GM21526 (cell line): ENCODE data around the gene FZR1.
"Not testable (repeated sequence)": the region's sequence is repeated elsewhere in the genome, so short reads cannot be mapped to it uniquely, and the experiment has no call there.

Source experiments
- ATAC-seq: cut with Tn5 transposase; IDR thresholded peaks from one replicate; pipeline ENCODE4 v1.9.1; 2021; ENCODE audit warnings: moderate library complexity; ENCODE audit not compliant: unreplicated experiment, low FRiP score

FZR1 gene

DNA sequence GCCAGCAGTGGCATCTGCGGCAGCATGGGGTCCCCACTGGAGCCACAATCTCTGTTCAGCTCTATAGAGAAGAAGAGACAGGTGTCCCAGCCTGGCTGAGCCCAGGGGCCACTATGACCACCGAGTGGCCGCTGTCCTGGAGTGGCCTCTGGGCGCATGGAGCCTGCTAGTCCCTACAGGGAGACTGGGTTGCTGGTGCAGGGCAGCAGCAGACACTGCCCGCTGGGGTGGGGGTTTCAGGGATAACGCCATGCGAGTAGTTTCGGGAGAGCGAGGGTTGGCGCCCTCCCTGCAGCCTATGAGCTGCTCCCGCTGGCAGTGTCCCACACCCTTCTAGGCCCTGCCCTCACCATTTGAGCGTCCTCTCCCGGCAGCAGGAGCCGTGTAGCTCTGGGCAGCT is 22.0 kb downstream of the FZR1 start:
- ATAC-seq, result no peak

DNA sequence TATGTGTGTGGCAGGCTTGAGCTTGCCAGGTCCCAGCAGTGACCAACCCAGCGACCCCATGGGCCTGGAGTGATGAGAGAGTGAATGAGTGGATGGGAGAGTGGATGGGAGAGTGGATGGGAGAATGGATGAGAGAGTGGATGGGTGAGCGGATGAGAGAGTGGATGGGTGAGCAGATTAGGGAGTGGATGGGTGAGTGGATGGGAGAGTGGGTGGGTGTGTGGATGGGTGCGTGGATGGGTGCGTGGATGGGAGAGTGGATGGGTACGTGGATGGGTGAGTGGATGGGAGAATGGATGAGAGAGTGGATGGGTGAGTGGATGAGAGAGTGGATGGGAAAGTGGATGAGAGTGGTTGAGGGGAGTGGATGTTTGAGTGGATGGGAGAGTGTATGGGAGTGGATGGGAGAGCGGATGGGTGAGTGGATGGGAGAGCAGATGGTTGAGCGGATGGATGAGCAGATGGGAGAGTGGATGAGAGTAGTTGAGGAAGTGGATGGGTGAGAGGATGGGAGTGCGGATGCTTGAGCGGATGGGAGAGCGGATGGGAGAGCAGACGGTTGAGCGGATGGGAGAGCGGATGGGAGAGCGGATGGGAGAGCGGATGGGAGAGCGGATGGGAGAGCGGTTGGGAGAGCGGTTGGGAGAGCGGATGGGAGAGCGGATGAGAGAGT is 22.6 kb downstream of the FZR1 start:
- ATAC-seq, result no peak

DNA sequence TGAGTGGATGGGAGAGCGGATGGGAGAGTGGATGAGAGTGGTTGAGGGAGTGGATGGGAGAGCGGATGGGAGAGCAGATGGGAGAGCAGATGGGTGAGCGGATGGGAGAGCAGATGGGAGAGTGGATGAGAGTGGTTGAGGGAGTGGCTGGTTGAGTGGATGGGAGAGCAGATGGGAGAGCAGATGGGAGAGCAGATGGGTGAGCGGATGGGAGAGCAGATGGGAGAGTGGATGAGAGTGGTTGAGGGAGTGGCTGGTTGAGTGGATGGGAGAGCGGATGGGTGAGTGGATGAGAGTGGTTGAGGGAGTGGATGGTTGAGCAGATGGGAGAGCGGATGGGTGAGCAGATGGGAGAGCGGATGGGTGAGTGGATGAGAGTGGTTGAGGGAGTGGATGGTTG is 23.2 kb downstream of the FZR1 start:
- ATAC-seq, result not testable (repeated sequence)

DNA sequence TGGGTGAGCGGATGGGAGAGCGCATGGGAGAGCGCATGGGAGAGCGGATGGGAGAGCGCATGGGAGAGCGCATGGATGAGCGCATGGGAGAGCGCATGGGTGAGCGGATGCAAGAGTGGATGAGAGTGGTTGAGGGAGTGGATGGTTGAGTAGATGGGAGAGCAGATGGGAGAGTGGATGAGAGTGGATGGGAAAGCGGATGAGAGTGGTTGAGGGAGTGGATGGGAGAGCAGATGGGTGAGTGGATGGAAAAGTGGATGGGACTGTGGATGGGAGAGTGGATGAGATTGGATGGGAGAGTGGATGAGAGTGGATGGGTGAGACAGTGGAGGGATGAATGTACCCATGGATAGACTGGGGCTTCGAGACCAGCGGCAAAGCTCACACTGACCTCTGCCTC is 24.3 kb downstream of the FZR1 start:
- no peak for ATAC-seq

DNA sequence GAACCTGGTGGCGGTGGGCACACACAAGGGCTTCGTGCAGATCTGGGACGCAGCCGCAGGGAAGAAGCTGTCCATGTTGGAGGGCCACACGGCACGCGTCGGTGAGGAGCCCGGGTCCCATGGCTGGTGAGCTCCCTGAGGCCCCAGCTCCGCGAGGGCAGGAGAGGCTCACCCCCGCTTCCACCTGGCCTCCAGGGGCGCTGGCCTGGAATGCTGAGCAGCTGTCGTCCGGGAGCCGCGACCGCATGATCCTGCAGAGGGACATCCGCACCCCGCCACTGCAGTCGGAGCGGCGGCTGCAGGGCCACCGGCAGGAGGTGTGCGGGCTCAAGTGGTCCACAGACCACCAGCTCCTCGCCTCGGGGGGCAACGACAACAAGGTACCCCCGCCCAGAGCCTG is 25.6 kb downstream of the FZR1 start:
- no peak for ATAC-seq

DNA sequence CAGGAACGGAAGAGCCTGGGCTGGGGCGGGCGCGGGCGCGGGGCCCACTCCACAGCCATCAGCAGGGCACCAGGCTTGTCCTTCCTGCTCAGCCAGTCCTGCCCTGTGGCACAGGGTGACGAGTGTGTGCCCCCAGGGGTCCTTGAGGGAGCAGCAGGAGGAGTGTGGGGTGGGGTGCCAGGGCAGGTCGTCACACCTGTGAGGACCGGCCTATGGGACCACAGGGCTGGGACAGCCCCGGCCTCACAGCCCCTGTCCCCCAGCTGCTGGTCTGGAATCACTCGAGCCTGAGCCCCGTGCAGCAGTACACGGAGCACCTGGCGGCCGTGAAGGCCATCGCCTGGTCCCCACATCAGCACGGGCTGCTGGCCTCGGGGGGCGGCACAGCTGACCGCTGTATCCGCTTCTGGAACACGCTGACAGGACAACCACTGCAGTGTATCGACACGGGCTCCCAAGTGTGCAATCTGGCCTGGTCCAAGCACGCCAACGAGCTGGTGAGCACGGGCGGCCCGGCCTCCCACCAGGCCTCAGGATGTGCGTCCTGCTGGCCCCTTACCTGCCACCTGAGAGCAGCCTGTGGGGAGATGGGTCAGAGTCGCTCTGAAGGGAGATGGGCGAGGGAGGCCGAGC is 26.2 kb downstream of the FZR1 start:
- no peak for ATAC-seq

DNA sequence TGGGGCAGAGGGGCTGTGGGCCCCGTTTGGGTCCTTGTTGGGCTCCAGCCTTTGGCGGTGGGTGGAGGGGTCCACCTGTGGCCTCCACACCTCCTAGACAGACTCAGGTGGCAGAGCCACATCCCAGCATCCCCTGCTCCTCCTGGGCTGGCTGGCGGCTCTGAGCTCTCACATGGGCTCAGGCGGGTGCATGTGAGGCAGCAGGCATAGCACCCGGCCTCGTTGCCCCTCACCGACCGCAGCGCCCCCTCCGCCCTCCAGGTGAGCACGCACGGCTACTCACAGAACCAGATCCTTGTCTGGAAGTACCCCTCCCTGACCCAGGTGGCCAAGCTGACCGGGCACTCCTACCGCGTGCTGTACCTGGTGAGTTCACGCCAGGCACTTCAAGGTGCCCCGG is 26.9 kb downstream of the FZR1 start:
- ATAC-seq, result no peak

DNA sequence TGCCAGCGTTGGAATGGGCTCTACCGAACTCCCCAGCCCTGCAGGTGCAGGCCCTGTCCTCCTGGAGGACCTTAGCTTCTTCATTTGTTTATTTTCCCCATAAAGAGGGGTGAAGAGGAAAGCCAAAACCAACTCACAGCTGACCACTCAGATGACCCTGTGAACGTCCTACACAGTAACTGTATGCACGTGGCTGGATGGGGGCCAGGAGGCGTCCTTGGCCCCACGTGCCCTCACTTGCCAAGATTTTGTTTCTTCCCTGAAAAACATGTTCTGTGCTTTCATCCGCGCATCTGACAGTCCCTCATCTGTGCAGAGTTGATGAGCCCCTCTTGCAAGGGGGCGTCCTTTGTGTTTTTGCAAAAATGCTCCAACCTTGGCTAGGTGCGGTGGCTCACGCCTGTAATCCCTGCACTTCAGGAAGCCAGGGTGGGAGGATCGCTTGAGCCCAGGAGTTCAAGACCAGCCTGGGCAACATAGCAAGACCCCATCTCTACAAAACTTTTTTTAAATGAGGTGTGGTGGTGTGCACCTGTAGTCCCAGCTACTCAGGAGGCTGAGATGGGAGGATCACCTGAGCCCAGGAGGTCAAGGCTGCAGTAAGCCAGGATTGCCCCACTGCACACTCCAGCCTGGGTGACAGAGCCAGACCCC is 27.6 kb downstream of the FZR1 start:
- ATAC-seq, result no peak

DNA sequence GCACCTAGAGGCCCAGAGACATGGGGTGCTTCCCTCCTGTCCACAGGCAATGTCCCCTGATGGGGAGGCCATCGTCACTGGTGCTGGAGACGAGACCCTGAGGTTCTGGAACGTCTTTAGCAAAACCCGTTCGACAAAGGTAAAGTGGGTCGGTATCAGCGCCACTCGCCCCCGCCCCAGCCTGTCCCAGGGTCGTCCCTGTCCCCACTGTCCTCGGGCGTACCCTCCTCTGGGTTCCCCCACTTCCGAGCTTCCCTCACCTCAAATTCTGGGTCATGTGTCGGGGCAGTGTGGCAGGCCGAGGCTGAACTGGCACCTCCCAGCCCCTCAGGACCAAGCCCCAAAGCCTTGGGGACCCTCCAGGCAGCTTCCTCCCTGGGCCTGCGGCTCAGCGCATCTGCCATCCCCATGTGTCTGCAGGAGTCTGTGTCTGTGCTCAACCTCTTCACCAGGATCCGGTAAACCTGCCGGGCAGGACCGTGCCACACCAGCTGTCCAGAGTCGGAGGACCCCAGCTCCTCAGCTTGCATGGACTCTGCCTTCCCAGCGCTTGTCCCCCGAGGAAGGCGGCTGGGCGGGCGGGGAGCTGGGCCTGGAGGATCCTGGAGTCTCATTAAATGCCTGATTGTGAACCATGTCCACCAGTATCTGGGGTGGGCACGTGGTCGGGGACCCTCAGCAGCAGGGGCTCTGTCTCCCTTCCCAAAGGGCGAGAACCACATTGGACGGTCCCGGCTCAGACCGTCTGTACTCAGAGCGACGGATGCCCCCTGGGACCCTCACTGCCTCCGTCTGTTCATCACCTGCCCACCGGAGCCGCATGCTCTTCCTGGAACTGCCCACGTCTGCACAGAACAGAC is 28.5 kb downstream of the FZR1 start:
- ATAC-seq, result no peak

DNA sequence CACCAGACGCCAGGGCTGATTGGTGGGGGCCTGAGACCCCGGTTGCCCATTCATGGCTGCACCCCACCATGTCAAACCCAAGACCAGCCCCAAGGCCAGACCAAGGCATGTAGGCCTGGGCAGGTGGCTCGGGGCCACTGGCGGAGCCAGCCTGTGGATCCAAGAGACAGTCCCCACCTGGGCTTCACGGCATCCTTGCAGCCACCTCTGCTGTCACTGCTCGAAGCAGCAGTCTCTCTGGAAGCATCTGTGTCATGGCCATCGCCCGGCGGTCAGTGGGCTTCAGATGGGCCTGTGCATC is 29.1 kb downstream of the FZR1 start:
- ATAC-seq, result no peak

DNA sequence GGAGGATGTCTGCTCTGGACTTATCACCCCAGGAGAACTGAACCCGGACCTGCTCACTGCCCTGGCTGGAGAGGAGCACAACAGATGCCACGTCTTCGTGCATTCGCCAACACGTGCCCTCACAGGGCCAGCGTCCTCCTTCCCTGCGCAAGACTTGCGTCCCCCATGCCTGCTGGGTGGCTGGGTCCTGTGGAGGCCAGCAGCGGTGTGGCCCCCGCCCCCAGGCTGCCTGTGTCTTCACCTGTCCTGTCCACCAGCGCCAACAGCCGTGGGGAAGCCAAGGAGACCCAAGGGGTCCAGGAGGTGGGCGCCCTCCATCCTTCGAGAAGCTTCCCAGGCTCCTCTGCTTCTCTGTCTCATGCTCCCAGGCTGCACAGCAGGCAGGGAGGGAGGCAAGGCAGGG is 29.5 kb downstream of the FZR1 start:
- no peak for ATAC-seq

DNA sequence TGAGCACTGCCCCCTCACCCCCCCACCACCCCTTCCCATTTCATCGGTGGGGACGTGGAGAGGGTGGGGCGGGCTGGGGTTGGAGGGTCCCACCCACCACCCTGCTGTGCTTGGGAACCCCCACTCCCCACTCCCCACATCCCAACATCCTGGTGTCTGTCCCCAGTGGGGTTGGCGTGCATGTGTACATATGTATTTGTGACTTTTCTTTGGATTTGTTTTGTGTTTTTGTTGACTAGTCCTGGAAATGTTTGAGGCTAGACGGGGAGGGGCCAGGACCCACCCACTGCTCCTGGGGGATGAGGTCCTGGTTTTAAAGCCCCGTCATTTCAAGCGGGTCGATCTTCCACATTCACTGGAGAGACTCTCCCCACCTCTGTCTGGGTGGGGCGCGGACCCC is 29.9 kb downstream of the FZR1 start:
- ATAC-seq, result no peak

DNA sequence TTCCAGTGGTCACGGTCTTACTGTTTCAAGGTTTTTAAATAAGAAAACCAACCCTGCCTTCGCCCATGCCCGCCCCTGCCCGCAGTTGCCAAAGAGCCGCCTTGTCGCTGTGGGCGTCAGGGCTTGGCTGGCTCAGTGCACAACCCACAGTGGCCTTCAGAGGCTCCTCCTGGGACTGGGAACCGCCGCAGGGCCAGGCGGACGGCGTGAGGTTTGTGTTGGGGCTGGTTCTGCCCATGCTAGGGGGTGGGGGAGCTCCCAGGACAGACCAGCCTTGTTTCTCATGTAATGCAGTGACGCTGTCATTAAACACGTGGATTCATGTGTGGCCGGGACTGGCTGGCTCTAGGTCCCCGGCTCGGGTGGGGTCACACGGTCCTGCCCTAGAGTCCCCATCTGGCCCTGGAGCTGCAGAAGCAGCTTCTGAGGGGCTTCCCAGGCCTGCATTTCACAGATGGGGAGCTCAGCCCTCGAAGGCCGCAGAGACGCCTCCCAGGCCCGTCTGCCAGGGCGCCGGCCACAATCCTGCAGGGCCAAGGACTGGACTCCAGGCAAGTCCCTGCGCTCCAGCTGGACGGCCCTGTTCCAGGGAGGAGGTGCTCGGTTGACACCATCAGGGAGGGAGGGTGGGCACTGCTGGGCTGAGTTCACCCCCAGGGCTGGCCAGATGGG is 30.5 kb downstream of the FZR1 start:
- ATAC-seq, result no peak

DNA sequence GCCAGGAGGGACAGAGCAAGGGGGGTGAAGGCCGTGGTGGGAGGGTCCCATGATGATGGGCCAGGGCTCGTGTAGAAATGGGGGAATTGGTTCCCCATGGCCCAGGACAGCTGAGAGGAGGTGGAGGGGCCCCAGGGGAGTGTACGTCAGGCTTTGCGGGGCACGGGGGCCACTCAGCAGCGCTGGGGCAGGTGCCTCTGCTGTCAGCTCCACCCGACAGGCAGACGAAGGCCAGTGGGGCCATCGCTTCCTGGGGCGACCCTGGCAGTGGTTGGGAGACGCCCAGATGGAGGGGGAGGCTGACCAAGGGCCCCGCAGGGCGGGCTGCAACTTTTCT is 31.0 kb downstream of the FZR1 start:
- no peak for ATAC-seq

DNA sequence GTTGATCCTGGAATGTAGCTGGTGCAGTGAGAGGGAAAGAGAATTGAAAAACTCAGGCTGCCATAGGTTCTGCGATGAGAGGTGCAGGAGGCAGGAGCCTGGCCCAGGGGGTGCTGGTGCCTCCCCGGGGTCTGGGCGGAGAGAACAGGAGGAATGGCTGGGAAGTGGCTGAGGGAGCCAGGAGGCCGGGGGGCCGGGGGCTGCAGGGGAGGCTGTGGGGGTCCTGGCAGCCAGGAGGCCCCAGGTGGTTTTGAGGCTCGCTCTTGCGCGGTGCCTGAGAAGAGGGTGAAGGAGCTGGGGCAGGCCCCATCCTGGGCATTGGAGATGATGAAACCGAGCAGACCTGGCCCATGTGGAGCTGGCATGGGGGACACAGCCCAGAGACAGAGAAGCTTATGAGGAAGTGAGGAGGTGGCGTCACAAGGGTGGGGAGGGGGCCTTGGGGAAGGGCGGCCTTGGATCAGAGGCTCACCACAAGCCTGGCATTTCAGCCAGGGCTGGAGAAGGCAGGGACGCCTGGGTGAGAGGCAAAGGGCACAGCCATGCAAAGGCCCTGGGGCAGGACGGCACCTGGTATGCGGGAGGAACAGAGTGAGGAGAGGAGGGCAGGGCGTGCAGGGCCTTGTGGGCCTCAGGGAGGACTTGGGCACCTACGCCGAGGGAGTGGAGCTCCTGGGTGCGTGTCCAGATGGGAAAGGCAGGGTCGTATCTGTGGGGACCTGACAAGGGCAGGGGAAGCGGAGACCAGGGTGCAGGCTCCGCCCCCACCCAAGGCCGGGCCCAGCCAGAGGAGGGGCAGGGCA is 31.5 kb downstream of the FZR1 start:
- no peak for ATAC-seq

DNA sequence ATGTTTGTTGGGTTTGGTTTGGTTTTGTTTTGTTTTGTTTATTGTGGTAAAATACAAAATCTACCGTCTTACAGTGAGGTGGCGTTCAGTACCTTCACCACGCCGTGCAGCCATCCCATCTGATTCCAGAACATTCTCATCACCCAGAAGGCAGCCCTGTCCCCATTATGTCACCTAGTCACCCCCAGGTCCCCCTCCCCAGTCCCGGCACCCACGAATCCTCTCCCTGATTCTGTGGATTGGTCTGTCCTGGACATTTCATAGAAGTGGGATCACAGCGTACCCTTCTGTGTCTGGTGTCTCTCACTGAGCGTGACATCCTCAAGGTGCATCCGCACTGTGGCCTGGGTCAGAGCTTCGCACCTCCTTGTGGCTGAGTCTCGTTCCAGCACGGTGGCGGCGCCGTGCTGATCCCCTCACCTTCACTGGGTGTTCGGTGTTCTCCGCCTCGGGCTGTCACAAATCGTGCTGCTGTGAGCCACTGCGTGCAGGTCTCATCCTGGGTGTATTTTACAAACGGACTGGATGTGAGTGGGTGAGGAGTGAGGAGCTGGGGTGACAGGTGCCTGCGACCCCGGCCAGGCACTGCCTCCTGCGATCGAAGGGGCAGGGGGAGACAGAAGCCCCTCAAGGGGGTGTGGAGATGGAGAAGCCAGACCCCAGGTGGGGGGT is 32.3 kb downstream of the FZR1 start:
- ATAC-seq, result no peak

DNA sequence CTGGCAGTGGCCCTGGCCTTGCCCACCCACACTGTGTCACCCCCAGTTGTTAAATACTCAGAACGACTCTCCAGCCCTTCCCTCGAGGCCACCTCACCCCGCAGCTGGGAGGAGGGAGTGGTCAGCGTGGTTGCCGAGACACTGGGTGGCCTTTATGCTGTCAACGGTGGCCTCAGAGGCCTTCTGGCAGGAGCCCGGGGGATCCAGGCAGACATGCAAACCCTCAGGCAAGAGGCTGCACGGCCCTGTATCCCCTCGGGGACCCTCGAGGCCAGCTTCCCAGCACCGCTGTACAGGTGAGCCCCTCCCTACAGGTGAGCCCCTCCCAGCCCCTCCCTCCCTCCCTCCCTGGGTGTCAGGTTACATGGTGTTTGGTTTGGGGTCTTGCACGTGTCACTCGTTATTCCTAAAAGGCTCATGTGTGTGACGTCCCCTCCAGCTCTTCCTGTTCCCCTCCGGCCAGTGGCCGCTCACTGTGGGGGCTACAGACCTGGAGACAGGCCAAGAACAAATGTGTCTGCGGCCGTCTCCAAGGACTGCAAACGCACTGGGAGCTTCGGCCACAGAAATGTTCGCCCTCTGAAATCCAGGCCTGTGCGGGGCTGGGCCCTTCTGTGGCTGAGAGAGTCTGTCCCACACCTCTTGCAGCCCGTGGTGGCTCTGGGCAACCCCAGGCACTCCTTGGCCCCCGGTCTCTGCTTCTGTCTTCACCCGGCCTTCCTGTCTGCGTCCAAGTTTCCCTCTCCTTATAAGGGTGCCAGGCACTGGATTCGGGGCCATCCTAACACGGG is 33.0 kb downstream of the FZR1 start, which contains the start of gene TEKTIP1:
Gene TEKTIP1 (plus strand): TSS at position 210 of the 791 bp plus-strand sequence. CDS start 4 bp downstream, at position 214.
- no peak for ATAC-seq

DNA sequence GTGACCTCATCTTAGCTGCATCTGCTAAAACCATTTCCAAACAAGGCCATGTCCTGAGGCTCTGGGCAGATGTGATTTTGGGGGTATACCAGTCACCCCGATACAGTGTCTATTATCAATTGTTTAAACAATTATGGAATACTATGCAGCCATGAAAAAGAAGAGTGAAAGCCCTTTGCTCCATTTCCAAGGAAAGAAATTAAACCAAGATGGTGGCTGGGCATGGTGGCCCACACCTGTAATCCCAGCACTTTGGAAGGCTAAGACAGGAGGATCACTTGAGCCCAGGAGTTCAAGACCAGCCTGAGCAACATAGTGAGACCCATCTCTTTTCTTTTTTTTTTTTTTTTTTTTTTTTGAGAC is 33.6 kb downstream of the FZR1 start:
- no peak for ATAC-seq
